MM.1S (cell line): ENCODE results near the gene SIRPA.

Source experiments
- CTCF ChIP-seq: fragments of 300-600 bp; sonication (generic); IDR thresholded peaks from 2 replicates; pipeline ENCODE4 v1.5.1; 2016; ENCODE audit warnings: antibody characterized with exemption, low read length, mixed read lengths
- EZH2 ChIP-seq: fragments of 300-600 bp; sonication (generic); optimal IDR thresholded peaks from 2 replicates; pipeline ENCODE3; 2017; ENCODE audit warnings: low read depth, mild to moderate bottlenecking, antibody characterized with exemption, low read length, mixed read lengths

GRCh38 chr20:1926237-1926636, 31.0 kb downstream of the SIRPA start:
- TF ChIP-seq CTCF: no peak
- TF ChIP-seq EZH2: no peak
